SK-N-MC (cell line): Measurements from ENCODE around the gene MAEA.

Experiments used
- EZH2 ChIP-seq: fragments of 200-600 bp; sonication (generic); IDR thresholded peaks from one replicate; pipeline ENCODE4 v1.6.1; 2017; ENCODE audit warnings: antibody characterized with exemption
- FOXP2 ChIP-seq: optimal IDR thresholded peaks from 2 replicates; pipeline ENCODE3; 2011; ENCODE audit warnings: mild to moderate bottlenecking, moderate library complexity; ENCODE audit not compliant: insufficient read depth; ENCODE audit errors: extremely low read length, control extremely low read depth
- POLR2AphosphoS5 ChIP-seq: IDR thresholded peaks from 2 replicates; pipeline ENCODE4 v1.6.1; 2012; ENCODE audit warnings: mild to moderate bottlenecking, low read depth, low read length, borderline replicate concordance

GRCh38 chr4:1323635-1324442, 34.1 kb downstream of the MAEA start:
- no peak for TF ChIP-seq EZH2
- no peak for TF ChIP-seq POLR2AphosphoS5
- no peak for TF ChIP-seq FOXP2
